ENCODE results near the gene SLC38A8.

The SLC38A8 gene

DNA sequence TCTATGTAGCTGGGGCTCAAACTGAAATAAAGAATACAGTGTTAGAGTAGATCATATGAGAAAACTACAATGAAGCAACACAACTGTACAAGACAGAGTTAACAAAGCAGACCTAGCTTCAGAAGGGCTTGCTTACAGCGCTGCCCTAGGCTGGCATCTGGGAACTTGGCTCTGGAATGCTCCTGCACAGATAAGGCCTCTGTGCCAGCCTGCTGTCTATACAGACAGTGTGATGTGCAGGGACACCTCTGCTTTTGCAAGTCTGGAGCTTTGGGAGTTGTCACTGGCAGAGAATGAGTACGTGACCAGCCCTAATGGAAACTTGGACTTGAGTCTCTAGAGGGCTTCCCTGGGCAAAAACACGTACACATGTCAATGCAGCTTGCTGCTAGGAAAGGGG lies 32.1 kb upstream of the SLC38A8 start:
- TF ChIP-seq CEBPB (IDR thresholded peaks at IDR 0.05): no peak
- no peak for TF ChIP-seq EGR1 (IDR thresholded peaks at IDR 0.05)
- no peak for TF ChIP-seq REST (IDR thresholded peaks at IDR 0.05; ENCODE audit: low read depth)
- no peak for TF ChIP-seq RAD21 (IDR thresholded peaks at IDR 0.05; ENCODE audit: low read depth)
- TF ChIP-seq TEAD4 (IDR thresholded peaks at IDR 0.05): no peak
- TF ChIP-seq CREB1 (IDR thresholded peaks at IDR 0.05; ENCODE audit: low read depth): no peak
- no peak for TF ChIP-seq TAF1 (IDR thresholded peaks at IDR 0.05; ENCODE audit: low read depth)
- no peak for TF ChIP-seq ZBTB7A (IDR thresholded peaks at IDR 0.05; ENCODE audit: low read depth)
- TF ChIP-seq, protein P1, sequence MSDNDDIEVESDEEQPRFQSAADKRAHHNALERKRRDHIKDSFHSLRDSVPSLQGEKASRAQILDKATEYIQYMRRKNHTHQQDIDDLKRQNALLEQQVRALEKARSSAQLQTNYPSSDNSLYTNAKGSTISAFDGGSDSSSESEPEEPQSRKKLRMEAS (IDR thresholded peaks at IDR 0.05): no peak
- no peak for TF ChIP-seq YY1 (IDR thresholded peaks at IDR 0.05; ENCODE audit: low read depth)
- no peak for TF ChIP-seq FOXM1 (IDR thresholded peaks at IDR 0.05; ENCODE audit: borderline replicate concordance, low read depth)
- no peak for TF ChIP-seq EP300 (IDR thresholded peaks at IDR 0.05; ENCODE audit: borderline replicate concordance)
- no peak for TF ChIP-seq NFIC (IDR thresholded peaks at IDR 0.05)
- TF ChIP-seq, protein P2, sequence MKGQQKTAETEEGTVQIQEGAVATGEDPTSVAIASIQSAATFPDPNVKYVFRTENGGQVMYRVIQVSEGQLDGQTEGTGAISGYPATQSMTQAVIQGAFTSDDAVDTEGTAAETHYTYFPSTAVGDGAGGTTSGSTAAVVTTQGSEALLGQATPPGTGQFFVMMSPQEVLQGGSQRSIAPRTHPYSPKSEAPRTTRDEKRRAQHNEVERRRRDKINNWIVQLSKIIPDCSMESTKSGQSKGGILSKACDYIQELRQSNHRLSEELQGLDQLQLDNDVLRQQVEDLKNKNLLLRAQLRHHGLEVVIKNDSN (IDR thresholded peaks at IDR 0.05): no peak
- no peak for TF ChIP-seq TCF12 (IDR thresholded peaks at IDR 0.05; ENCODE audit: low read depth)

DNA sequence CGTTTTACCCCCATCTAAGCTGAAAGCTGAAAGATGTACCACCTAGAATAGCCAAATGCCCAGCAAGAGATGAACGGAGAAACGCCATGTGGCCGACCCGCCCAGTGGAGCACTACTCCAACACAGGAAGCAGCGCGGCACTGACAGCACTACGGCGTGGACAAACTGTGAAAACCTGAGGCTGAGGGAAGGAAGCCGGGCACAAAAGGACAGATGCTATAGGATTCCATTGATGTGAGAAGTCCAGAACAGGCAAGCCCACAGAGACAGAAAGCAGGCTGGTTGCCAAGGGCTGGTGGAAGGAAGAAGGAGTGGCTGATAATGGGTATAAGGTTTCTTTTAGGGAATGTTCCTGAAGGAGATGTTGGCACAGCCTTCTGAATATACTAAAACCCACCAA lies 29.4 kb upstream of the SLC38A8 start:
- TF ChIP-seq ZBTB7A (IDR thresholded peaks at IDR 0.05; ENCODE audit: low read depth) (no peak), EP300 (IDR thresholded peaks at IDR 0.05; ENCODE audit: borderline replicate concordance) (no peak), YY1 (IDR thresholded peaks at IDR 0.05; ENCODE audit: low read depth) (no peak), CREB1 (IDR thresholded peaks at IDR 0.05; ENCODE audit: low read depth) (no peak), TCF12 (IDR thresholded peaks at IDR 0.05; ENCODE audit: low read depth) (no peak), RAD21 (IDR thresholded peaks at IDR 0.05; ENCODE audit: low read depth) (no peak), CEBPB (IDR thresholded peaks at IDR 0.05) (no peak), NFIC (IDR thresholded peaks at IDR 0.05) (no peak), FOXM1 (IDR thresholded peaks at IDR 0.05; ENCODE audit: borderline replicate concordance, low read depth) (no peak), TAF1 (IDR thresholded peaks at IDR 0.05; ENCODE audit: low read depth) (no peak), EGR1 (IDR thresholded peaks at IDR 0.05) (no peak), TEAD4 (IDR thresholded peaks at IDR 0.05) (no peak), REST (IDR thresholded peaks at IDR 0.05; ENCODE audit: low read depth) (no peak)
- TF ChIP-seq, protein P1 (IDR thresholded peaks at IDR 0.05): no peak
- TF ChIP-seq, protein P2 (IDR thresholded peaks at IDR 0.05): no peak

DNA sequence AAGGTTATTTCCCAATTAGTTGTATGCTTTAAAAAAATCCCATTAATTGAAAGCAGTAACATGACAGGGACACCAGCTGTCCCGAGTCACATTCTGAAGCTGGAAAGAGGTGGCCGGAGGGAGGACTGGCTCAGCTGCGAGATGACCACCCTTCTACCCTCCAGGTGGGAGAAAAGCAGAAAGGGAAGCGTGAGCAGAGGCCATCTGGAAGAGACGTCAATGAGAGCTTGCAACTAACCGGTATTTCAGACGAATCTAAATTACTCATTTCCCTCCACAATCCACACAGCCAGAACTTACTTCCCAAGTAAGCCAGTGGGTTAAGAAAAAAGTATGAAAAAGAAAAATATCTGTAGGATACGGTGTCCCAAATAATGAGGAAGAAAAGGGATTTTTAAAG lies 28.5 kb upstream of the SLC38A8 start:
- no peak for TF ChIP-seq NFIC (IDR thresholded peaks at IDR 0.05)
- TF ChIP-seq TCF12 (IDR thresholded peaks at IDR 0.05; ENCODE audit: low read depth): no peak
- TF ChIP-seq EP300 (IDR thresholded peaks at IDR 0.05; ENCODE audit: borderline replicate concordance): no peak
- no peak for TF ChIP-seq REST (IDR thresholded peaks at IDR 0.05; ENCODE audit: low read depth)
- no peak for TF ChIP-seq TAF1 (IDR thresholded peaks at IDR 0.05; ENCODE audit: low read depth)

GRCh38 chr16:84069540-84069939 lies 26.9 kb upstream of the SLC38A8 start:
- TF ChIP-seq RAD21 (IDR thresholded peaks at IDR 0.05; ENCODE audit: low read depth): no peak

DNA sequence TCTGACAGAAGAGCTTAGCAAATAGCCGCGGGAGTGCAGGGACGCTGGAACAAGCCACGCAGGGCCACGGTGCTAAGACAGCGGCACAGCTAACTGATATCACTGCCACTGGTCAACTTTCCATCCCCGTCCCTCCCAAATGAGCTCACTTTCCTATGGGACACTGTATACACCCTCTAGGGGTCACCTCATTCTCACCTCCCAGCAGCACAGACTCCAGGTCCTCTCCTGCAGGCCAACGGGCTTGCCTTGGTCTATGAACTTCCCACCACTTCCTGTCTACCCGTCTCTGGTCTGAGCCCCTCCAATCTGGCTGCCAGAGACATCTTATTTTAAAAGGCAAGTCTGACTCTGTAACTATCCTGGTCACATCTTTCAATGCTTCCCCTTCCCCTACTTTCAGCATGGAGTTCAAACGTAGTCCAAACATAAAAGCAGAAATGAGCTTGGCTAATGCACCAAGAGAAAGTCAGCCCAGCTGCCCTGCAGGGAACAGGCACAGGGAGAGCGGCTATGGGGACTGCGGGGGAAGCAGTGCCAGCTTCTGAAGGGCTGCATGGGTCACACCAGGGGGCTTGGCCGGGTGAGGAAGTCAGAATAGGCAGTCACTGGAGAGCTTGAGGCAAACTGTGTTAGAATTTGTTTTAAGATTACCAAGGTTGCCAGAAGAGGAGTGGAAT lies 26.3 kb upstream of the SLC38A8 start:
- TF ChIP-seq EGR1 (IDR thresholded peaks at IDR 0.05): no peak
- TF ChIP-seq TEAD4 (IDR thresholded peaks at IDR 0.05): no peak
- no peak for TF ChIP-seq ZBTB7A (IDR thresholded peaks at IDR 0.05; ENCODE audit: low read depth)
- no peak for TF ChIP-seq TCF12 (IDR thresholded peaks at IDR 0.05; ENCODE audit: low read depth)
- TF ChIP-seq NFIC (IDR thresholded peaks at IDR 0.05): no peak
- TF ChIP-seq, protein P2 (IDR thresholded peaks at IDR 0.05): no peak
- TF ChIP-seq EP300 (IDR thresholded peaks at IDR 0.05; ENCODE audit: borderline replicate concordance): no peak
- no peak for TF ChIP-seq REST (IDR thresholded peaks at IDR 0.05; ENCODE audit: low read depth)
- TF ChIP-seq YY1 (IDR thresholded peaks at IDR 0.05; ENCODE audit: low read depth): no peak
- TF ChIP-seq, protein P1 (IDR thresholded peaks at IDR 0.05): no peak
- TF ChIP-seq TAF1 (IDR thresholded peaks at IDR 0.05; ENCODE audit: low read depth): no peak
